Astrocyte (in vitro differentiated cells and primary cell): Measurements from ENCODE around the gene CDNF. TPM values are rescaled to one million over a fixed set of nuclear protein-coding genes. Genes with fewer than 3 reads are reported as not detected.
A peak's percentile ranks its signal among the peaks of the same experiment; 100 is the strongest.
"Not testable (repeated sequence)": the region's sequence is repeated elsewhere in the genome, so short reads cannot be mapped to it uniquely, and the experiment has no call there.

ENCODE experiments used
- DNase-seq: peaks from one replicate; pipeline ENCODE4 v3.0.0-alpha.2; 2010; ENCODE audit warnings: low read depth
- FAIRE-seq: peaks from 2 replicates; lab custom pipeline; 2011; peaks lifted over from hg19 to GRCh38; lab: Jason Lieb, UNC
- H2AFZ ChIP-seq: 2 replicates; pipeline ENCODE4 v1.6.0; 2012; ENCODE audit warnings: low read depth, low read length, inconsistent platforms
- H3K27ac ChIP-seq: 2 replicates; pipeline ENCODE4 v1.5.1; 2011; ENCODE audit warnings: low read depth, low read length, inconsistent platforms
- H3K27me3 ChIP-seq: 2 replicates; pipeline ENCODE4 v1.6.0; 2011; ENCODE audit warnings: low read length, inconsistent platforms; ENCODE audit not compliant: insufficient read depth
- H3K36me3 ChIP-seq: 2 replicates; pipeline ENCODE4 v1.5.1; 2011; ENCODE audit warnings: low read length, inconsistent platforms; ENCODE audit not compliant: insufficient read depth
- H3K4me1 ChIP-seq: 2 replicates; pipeline ENCODE4 v1.5.1; 2011; ENCODE audit warnings: low read length, inconsistent platforms; ENCODE audit not compliant: insufficient read depth
- H3K4me2 ChIP-seq: 2 replicates; pipeline ENCODE4 v1.6.0; 2012; ENCODE audit warnings: low read length, inconsistent platforms
- H3K4me3 ChIP-seq: 2 replicates; pipeline ENCODE4 v1.5.1; 2011; ENCODE audit warnings: low read depth, mild to moderate bottlenecking, low read length, inconsistent platforms; ENCODE audit not compliant: insufficient read depth
- H3K79me2 ChIP-seq: 2 replicates; pipeline ENCODE4 v1.6.0; 2012; ENCODE audit warnings: mild to moderate bottlenecking, low read length, inconsistent platforms; ENCODE audit not compliant: insufficient read depth
- H3K9ac ChIP-seq: 2 replicates; pipeline ENCODE4 v1.6.0; 2012; ENCODE audit warnings: mild to moderate bottlenecking, low read length, inconsistent platforms
- H3K9me3 ChIP-seq: 2 replicates; pipeline ENCODE4 v1.5.1; 2012; ENCODE audit warnings: low read depth, mild to moderate bottlenecking, low read length, inconsistent platforms; ENCODE audit not compliant: insufficient read depth
- H4K20me1 ChIP-seq: 2 replicates; pipeline ENCODE4 v1.6.0; 2012; ENCODE audit warnings: low read length, inconsistent platforms; ENCODE audit not compliant: insufficient read depth
- H3K27ac Mint-ChIP-seq: one replicate; pipeline ENCODE4 v1.8.0; 2021; ENCODE audit warnings: mild to moderate bottlenecking, mixed read lengths; ENCODE audit not compliant: unreplicated experiment
- H3K27me3 Mint-ChIP-seq: one replicate; pipeline ENCODE4 v1.8.0; 2021; ENCODE audit warnings: low read depth, mixed read lengths; ENCODE audit not compliant: unreplicated experiment
- H3K36me3 Mint-ChIP-seq: one replicate; pipeline ENCODE4 v1.8.0; 2021; ENCODE audit warnings: low read depth, mixed read lengths; ENCODE audit not compliant: unreplicated experiment
- H3K4me1 Mint-ChIP-seq: one replicate; pipeline ENCODE4 v1.8.0; 2021; ENCODE audit warnings: low read depth, mixed read lengths; ENCODE audit not compliant: unreplicated experiment
- H3K4me3 Mint-ChIP-seq: one replicate; pipeline ENCODE4 v1.8.0; 2021; ENCODE audit warnings: mild to moderate bottlenecking, moderate library complexity, mixed read lengths; ENCODE audit not compliant: unreplicated experiment
- H3K9me3 Mint-ChIP-seq: one replicate; pipeline ENCODE4 v1.8.0; 2021; ENCODE audit warnings: mild to moderate bottlenecking, mixed read lengths; ENCODE audit not compliant: unreplicated experiment
- EZH2 ChIP-seq: IDR thresholded peaks from 2 replicates; pipeline ENCODE4 v1.6.1; 2012; ENCODE audit warnings: mild to moderate bottlenecking, low read length, inconsistent platforms; ENCODE audit not compliant: insufficient read depth
- total RNA-seq: library from RNA; stranded (reverse); gene quantifications from 2 replicates; pipeline ENCODE4 v1.2.1, GENCODE V29; 2021
- TF ChIP-seq, protein P1 (sequence below): IDR thresholded peaks from 2 replicates; pipeline ENCODE4 v1.5.1; 2011; ENCODE audit warnings: low read depth, mild to moderate bottlenecking, inconsistent platforms, low read length, moderate library complexity; ENCODE audit not compliant: insufficient read depth

CDNF gene
- total RNA-seq, 1 donor from 2014 or later, result 1.4 TPM

DNA sequence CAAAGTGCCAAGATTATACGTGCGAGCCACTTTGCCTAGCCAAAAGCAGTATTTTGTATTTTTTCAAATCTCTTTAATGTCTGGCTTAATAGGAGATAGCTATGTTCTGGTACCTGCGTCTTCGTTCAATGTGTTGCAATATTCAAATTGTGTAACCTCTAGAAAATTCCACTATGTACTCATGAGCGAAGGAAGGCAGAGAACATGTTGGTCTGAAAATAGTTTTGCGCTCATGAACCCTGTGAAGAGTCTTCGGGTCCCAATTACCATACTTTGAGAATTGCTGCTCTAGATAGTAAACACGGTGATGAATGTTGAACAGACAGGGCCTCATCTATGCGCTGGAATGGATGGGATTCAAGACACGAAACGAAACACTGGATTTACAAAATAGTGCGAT lies 38.1 kb upstream of the CDNF start:
- H3K9me3 ChIP-seq, result no peaks in the 10 kb centered on the region
- H3K4me3 ChIP-seq, result no peak overlapping the region
- H3K9ac ChIP-seq, result no peak overlapping the region
- TF ChIP-seq, protein P1, sequence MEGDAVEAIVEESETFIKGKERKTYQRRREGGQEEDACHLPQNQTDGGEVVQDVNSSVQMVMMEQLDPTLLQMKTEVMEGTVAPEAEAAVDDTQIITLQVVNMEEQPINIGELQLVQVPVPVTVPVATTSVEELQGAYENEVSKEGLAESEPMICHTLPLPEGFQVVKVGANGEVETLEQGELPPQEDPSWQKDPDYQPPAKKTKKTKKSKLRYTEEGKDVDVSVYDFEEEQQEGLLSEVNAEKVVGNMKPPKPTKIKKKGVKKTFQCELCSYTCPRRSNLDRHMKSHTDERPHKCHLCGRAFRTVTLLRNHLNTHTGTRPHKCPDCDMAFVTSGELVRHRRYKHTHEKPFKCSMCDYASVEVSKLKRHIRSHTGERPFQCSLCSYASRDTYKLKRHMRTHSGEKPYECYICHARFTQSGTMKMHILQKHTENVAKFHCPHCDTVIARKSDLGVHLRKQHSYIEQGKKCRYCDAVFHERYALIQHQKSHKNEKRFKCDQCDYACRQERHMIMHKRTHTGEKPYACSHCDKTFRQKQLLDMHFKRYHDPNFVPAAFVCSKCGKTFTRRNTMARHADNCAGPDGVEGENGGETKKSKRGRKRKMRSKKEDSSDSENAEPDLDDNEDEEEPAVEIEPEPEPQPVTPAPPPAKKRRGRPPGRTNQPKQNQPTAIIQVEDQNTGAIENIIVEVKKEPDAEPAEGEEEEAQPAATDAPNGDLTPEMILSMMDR, result no peak
- TF ChIP-seq EZH2, result no peak
- peaks cover 23% of the 10 kb centered on the region for H3K4me1 ChIP-seq
- H3K79me2 ChIP-seq, result peaks cover 44% of the 10 kb centered on the region
- H3K27ac ChIP-seq, result no peak overlapping the region
- no peaks in the 10 kb centered on the region for H3K27me3 ChIP-seq
- H3K9me3 Mint-ChIP-seq, result no peaks in the 10 kb centered on the region
- H3K4me1 Mint-ChIP-seq, result peaks cover 19% of the 10 kb centered on the region
- no peak overlapping the region for H3K27ac Mint-ChIP-seq
- H3K4me3 Mint-ChIP-seq, result no peak overlapping the region
- FAIRE-seq (no peak), DNase-seq (no peak)
- H3K27me3 Mint-ChIP-seq, result no peaks in the 10 kb centered on the region
- H3K36me3 Mint-ChIP-seq, result no peaks in the 10 kb centered on the region
- H3K4me2 ChIP-seq, result no peak overlapping the region
- peaks cover 17% of the 10 kb centered on the region for H4K20me1 ChIP-seq
- no peaks in the 10 kb centered on the region for H3K36me3 ChIP-seq
- no peak overlapping the region for H2AFZ ChIP-seq

GRCh38 chr10:14873090-14873760 lies 35.4 kb upstream of the CDNF start:
- Histone ChIP-seq H3K9ac (no peak overlapping the region), H3K27me3 (no peaks in the 10 kb centered on the region), H3K4me3 (no peak overlapping the region), H2AFZ (no peak overlapping the region), H3K36me3 (peaks cover 4% of the 10 kb centered on the region), H3K9me3 (no peaks in the 10 kb centered on the region), H3K4me1 (peaks cover 14% of the 10 kb centered on the region), H4K20me1 (peaks cover 9% of the 10 kb centered on the region), H3K79me2 (peaks cover 23% of the 10 kb centered on the region), H3K4me2 (peak overlapping the region; percentile 10), H3K27ac (peak overlapping the region; percentile 7)
- TF ChIP-seq, protein P1, result no peak
- no peak for TF ChIP-seq EZH2
- Mint-ChIP-seq H3K9me3 (no peaks in the 10 kb centered on the region), H3K27ac (no peak overlapping the region), H3K36me3 (no peaks in the 10 kb centered on the region), H3K27me3 (no peaks in the 10 kb centered on the region), H3K4me1 (peaks cover 16% of the 10 kb centered on the region), H3K4me3 (no peak overlapping the region)
- FAIRE-seq (peak; percentile 13), DNase-seq (peak; percentile 80)

DNA sequence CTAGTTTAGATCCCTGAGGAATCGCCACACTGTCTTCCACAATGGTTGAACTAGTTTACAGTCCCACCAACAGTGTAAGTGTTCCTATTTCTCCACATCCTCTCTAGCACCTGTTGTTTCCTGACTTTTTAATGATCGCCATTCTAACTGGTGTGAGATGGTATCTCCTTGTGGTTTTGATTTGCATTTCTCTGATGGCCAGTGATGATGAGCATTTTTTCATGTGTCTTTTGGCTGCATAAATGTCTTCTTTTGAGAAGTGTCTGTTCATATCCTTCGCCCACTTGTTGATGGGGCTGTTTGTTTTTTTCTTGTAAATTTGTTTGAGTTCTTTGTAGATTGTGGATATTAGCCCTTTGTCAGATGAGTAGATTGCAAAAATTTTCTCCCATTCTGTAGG lies 27.0 kb upstream of the CDNF start:
- H3K9me3 Mint-ChIP-seq, H3K9ac ChIP-seq, H3K4me1 Mint-ChIP-seq, H4K20me1 ChIP-seq, H3K27ac Mint-ChIP-seq, H3K27me3 ChIP-seq, FAIRE-seq, DNase-seq, H3K27ac ChIP-seq, H3K9me3 ChIP-seq, H3K4me3 ChIP-seq, H3K4me3 Mint-ChIP-seq, H3K79me2 ChIP-seq, H3K4me1 ChIP-seq, H3K4me2 ChIP-seq, H3K36me3 Mint-ChIP-seq, H3K27me3 Mint-ChIP-seq, H2AFZ ChIP-seq: not testable (repeated sequence)
- H3K36me3 ChIP-seq, result peaks cover 10% of the 10 kb centered on the region

DNA sequence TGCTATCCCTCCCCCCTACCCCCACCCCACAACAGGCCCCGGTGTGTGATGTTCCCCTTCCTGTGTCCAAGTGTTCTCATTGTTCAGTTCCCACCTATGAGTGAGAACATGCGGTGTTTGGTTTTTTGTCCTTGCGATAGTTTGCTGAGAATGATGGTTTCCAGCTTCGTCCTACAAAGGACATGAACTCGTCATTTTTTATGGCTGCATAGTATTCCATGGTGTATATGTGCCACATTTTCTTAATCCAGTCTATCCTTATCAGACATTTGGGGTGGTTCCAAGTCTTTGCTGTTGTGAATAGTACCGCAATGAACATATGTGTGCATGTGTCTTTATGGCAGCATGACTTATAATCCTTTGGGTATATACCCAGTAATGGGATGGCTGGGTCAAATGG lies 26.6 kb upstream of the CDNF start:
- H2AFZ ChIP-seq, H3K4me1 Mint-ChIP-seq, H3K27ac ChIP-seq, H3K9me3 Mint-ChIP-seq, DNase-seq, H3K27ac Mint-ChIP-seq, H4K20me1 ChIP-seq, H3K27me3 ChIP-seq, H3K4me3 Mint-ChIP-seq, H3K9ac ChIP-seq, FAIRE-seq, H3K36me3 Mint-ChIP-seq, H3K27me3 Mint-ChIP-seq, H3K79me2 ChIP-seq, H3K4me3 ChIP-seq, H3K4me2 ChIP-seq, H3K4me1 ChIP-seq, H3K9me3 ChIP-seq: not testable (repeated sequence)
- H3K36me3 ChIP-seq, result peaks cover 10% of the 10 kb centered on the region
